HG03045 (cell line): Measurements from ENCODE around the gene MALL.
"Not testable (repeated sequence)": the region's sequence is repeated elsewhere in the genome, so short reads cannot be mapped to it uniquely, and the experiment has no call there.

Experiments used
- ATAC-seq: cut with Tn5 transposase; IDR thresholded peaks from one replicate; pipeline ENCODE4 v1.9.1; 2021; ENCODE audit warnings: mild to moderate bottlenecking, moderate library complexity; ENCODE audit not compliant: unreplicated experiment

The MALL gene

GRCh38 chr2:110054521-110055407 is 60.9 kb downstream of the MALL start:
- ATAC-seq, result not testable (repeated sequence)

- ATAC-seq, result not testable (repeated sequence)
Measured at GRCh38 chr2:110053688-110054087, 61.9 kb downstream of the MALL start.

GRCh38 chr2:110052166-110052565 is 63.5 kb downstream of the MALL start:
- not testable (repeated sequence) for ATAC-seq

GRCh38 chr2:110050222-110050621 is 65.4 kb downstream of the MALL start:
- ATAC-seq, result not testable (repeated sequence)

- ATAC-seq, result not testable (repeated sequence)
Measured at GRCh38 chr2:110049769-110050168, 65.9 kb downstream of the MALL start.

GRCh38 chr2:110048255-110049197 is 67.1 kb downstream of the MALL start:
- not testable (repeated sequence) for ATAC-seq

GRCh38 chr2:110047225-110047624 is 68.4 kb downstream of the MALL start:
- not testable (repeated sequence) for ATAC-seq

- ATAC-seq, result not testable (repeated sequence)
Measured at GRCh38 chr2:110041941-110042660, 73.5 kb downstream of the MALL start.

GRCh38 chr2:110037336-110037735 is 78.3 kb downstream of the MALL start:
- ATAC-seq, result not testable (repeated sequence)

GRCh38 chr2:110035384-110035783 is 80.2 kb downstream of the MALL start:
- ATAC-seq, result not testable (repeated sequence)

- not testable (repeated sequence) for ATAC-seq
Measured at GRCh38 chr2:110034935-110035334, 80.7 kb downstream of the MALL start.
